Vagina (tissue), 2 donors: ENCODE data around the gene EML6.

ENCODE experiments used
- CTCF ChIP-seq, 3 experiments: fragments of 450-650 bp in 2 of 3; fragments of 200-600 bp in 1 of 3; sonication (generic) in 1 of 3; IDR thresholded peaks; one replicate each; pipeline ENCODE4 v1.5.1; 2017 to 2019; ENCODE audit warnings: antibody characterized with exemption in 3 of 3, mild to moderate bottlenecking in 2 of 3, moderate library complexity in 2 of 3
- POLR2AphosphoS5 ChIP-seq, 2 donors: sonication (generic); formaldehyde crosslinking; IDR thresholded peaks; one replicate each; pipeline ENCODE4 v1.9.0; 2017; ENCODE audit warnings: antibody characterized with exemption in 2 of 2, mild to moderate bottlenecking in 2 of 2, low read depth in 1 of 2; ENCODE audit not compliant: insufficient read depth in 1 of 2

DNA sequence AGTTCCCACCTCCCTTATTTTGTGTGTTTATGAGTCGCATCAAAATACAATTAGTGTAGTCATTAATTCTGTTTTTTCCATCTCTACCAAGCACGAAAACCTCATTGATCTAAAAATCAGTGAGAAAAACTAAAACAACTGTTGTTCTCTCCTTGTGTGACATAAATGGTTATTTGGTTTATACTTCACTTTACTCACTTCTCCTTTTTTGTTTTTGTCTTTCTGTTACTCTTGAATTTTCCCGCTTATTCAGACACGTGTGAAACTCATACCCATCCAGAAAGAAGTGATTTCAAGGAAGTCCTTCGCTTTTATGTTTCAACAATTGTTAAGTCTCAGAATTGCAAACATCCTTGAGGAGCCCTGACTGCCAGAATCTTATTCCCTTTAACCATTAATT is 121.6 kb downstream of the EML6 start:
- TF ChIP-seq CTCF (IDR thresholded peaks at IDR 0.05) (no peak), POLR2AphosphoS5 (IDR thresholded peaks at IDR 0.05; ENCODE audit: insufficient read depth in 1 of 2, low read depth in 1 of 2) (no peak)
